Measurements from ENCODE around the gene MRFAP1.
"Not testable (repeated sequence)": the region's sequence is repeated elsewhere in the genome, so short reads cannot be mapped to it uniquely, and the experiment has no call there.

The MRFAP1 gene

DNA sequence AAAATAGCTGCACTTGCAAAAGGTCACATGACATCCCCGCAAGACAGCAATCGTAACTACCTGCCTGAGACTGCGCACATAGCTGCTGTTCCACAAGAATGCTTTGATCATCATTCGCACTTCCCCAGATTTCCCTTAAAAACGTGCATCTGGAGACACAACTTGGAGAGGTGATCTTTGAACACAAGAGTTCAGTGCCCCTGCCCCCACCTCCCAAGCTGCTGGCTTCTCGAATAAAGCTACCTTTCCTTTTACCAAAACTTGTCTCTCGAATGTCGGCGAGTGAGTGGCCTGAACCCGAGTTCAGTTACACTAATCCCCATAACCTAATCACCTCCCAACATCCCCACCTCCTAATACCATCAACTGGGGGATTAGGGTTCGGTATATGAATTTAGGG lies 14.4 kb upstream of the MRFAP1 start:
- no peak for TF ChIP-seq EZH2 (optimal IDR thresholded peaks at IDR 0.05; ENCODE audit: low read depth, low read length)
- H4K20me1 ChIP-seq (ENCODE audit: insufficient read depth, low read length): no peaks in the 10 kb centered on the region
- no peak overlapping the region for H3K27ac ChIP-seq (ENCODE audit: low read length)
- DNase-seq: no peak
- no peaks in the 10 kb centered on the region for H3K79me2 ChIP-seq (ENCODE audit: low read length)
- no peaks in the 10 kb centered on the region for H3K9me3 ChIP-seq (replicated peaks; ENCODE audit: insufficient read depth, low read length)
- H3K9me2 ChIP-seq (replicated peaks; ENCODE audit: insufficient read depth, low read length): no peaks in the 10 kb centered on the region
- no peaks in the 10 kb centered on the region for H3K4me1 ChIP-seq (ENCODE audit: low read length)
- H3K4me3 ChIP-seq (ENCODE audit: low read length): no peak overlapping the region
- no peaks in the 10 kb centered on the region for H3F3A ChIP-seq (ENCODE audit: insufficient read depth, low read length)
- H3K9ac ChIP-seq (ENCODE audit: low read length): no peak overlapping the region
- no peak overlapping the region for H3K4me2 ChIP-seq (ENCODE audit: low read depth, low read length)
- H2AFZ ChIP-seq (ENCODE audit: low read length): no peak overlapping the region
- no peaks in the 10 kb centered on the region for H3K36me3 ChIP-seq (replicated peaks; ENCODE audit: insufficient read depth, low read length)
- H3K27me3 ChIP-seq (replicated peaks; ENCODE audit: insufficient read depth, low read length): no peaks in the 10 kb centered on the region

DNA sequence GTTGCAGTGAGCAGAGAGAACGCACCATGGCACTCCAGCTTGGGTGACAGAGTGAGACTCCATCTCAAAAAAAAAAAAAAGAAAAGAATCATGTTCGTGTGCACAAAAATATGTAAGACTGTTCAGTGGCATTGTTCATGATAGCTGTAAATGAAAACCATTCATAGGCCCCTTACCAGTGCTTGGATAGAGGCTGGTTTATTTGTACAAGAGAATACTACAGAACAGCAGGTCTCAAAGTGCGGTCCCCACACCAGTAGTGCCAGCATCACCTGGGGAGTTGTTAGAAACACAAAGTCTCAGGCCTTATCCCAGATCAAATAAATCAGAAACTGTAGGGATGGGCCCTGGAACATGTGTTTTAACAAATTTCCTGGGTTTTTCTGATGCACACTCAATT lies 12.7 kb upstream of the MRFAP1 start:
- Histone ChIP-seq H3K4me1 (ENCODE audit: low read length) (no peaks in the 10 kb centered on the region), H3K79me2 (ENCODE audit: low read length) (no peaks in the 10 kb centered on the region), H3K9me3 (replicated peaks; ENCODE audit: insufficient read depth, low read length) (no peaks in the 10 kb centered on the region), H3K27ac (ENCODE audit: low read length) (no peak overlapping the region), H2AFZ (ENCODE audit: low read length) (no peak overlapping the region), H3K9me2 (replicated peaks; ENCODE audit: insufficient read depth, low read length) (no peaks in the 10 kb centered on the region), H3K4me3 (ENCODE audit: low read length) (no peak overlapping the region), H4K20me1 (ENCODE audit: insufficient read depth, low read length) (no peaks in the 10 kb centered on the region), H3K27me3 (replicated peaks; ENCODE audit: insufficient read depth, low read length) (no peaks in the 10 kb centered on the region), H3F3A (ENCODE audit: insufficient read depth, low read length) (no peaks in the 10 kb centered on the region), H3K36me3 (replicated peaks; ENCODE audit: insufficient read depth, low read length) (no peaks in the 10 kb centered on the region), H3K4me2 (ENCODE audit: low read depth, low read length) (no peak overlapping the region), H3K9ac (ENCODE audit: low read length) (no peak overlapping the region)
- TF ChIP-seq EZH2 (optimal IDR thresholded peaks at IDR 0.05; ENCODE audit: low read depth, low read length) (no peak), EZH2phosphoT487 (IDR thresholded peaks at IDR 0.05; ENCODE audit: low read length) (no peak)
- TF ChIP-seq, protein P1, sequence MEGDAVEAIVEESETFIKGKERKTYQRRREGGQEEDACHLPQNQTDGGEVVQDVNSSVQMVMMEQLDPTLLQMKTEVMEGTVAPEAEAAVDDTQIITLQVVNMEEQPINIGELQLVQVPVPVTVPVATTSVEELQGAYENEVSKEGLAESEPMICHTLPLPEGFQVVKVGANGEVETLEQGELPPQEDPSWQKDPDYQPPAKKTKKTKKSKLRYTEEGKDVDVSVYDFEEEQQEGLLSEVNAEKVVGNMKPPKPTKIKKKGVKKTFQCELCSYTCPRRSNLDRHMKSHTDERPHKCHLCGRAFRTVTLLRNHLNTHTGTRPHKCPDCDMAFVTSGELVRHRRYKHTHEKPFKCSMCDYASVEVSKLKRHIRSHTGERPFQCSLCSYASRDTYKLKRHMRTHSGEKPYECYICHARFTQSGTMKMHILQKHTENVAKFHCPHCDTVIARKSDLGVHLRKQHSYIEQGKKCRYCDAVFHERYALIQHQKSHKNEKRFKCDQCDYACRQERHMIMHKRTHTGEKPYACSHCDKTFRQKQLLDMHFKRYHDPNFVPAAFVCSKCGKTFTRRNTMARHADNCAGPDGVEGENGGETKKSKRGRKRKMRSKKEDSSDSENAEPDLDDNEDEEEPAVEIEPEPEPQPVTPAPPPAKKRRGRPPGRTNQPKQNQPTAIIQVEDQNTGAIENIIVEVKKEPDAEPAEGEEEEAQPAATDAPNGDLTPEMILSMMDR (IDR thresholded peaks at IDR 0.05; ENCODE audit: low read length): no peak
- no peak for DNase-seq

DNA sequence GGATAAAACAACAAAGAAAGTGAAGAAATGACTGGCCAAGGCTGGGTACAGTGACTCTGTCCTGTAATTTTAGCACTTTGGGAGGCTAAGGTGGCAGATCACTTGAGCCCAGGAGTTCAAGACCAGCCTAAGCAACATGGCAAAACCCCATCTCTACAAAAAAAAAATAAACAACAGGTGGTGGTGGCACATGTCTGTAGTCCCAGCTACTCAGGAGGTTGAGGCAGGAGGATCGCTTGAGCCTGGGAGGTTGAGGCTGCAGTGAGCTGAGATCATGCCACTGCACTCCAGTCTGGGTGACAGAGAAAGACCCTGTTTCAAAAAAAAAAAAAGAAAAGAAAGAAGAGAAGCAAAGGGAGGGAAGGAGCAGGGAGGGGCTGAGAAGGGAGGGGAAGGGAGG lies 12.0 kb upstream of the MRFAP1 start:
- H3K27me3 ChIP-seq (replicated peaks; ENCODE audit: insufficient read depth, low read length); H2AFZ ChIP-seq (ENCODE audit: low read length); H3K4me3 ChIP-seq (ENCODE audit: low read length); H3K27ac ChIP-seq (ENCODE audit: low read length); H3K79me2 ChIP-seq (ENCODE audit: low read length); H4K20me1 ChIP-seq (ENCODE audit: insufficient read depth, low read length); H3F3A ChIP-seq (ENCODE audit: insufficient read depth, low read length); H3K36me3 ChIP-seq (replicated peaks; ENCODE audit: insufficient read depth, low read length); H3K9me3 ChIP-seq (replicated peaks; ENCODE audit: insufficient read depth, low read length); H3K9me2 ChIP-seq (replicated peaks; ENCODE audit: insufficient read depth, low read length); DNase-seq; H3K9ac ChIP-seq (ENCODE audit: low read length); H3K4me1 ChIP-seq (ENCODE audit: low read length); H3K4me2 ChIP-seq (ENCODE audit: low read depth, low read length): not testable (repeated sequence)

DNA sequence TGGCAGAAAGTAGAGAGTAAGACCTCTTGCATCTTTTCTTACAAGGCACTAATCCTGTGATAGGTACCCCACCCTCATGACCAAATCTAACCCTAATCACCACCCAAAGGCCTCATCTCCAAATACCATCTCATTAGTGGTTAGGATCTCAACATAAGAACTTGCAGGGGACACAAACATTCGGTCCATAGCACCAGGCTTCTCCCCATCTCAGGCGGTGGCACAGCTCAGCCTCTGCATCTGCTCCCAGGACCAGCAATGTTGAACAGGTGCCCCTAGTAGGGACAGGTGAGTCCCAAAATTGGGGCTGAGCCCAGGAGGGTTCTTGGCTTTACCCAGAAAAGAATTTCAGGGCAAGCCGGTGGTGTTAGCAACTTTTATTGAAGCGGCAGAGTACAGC lies 8.4 kb upstream of the MRFAP1 start:
- no peak for DNase-seq
- H3K9me3 ChIP-seq (replicated peaks; ENCODE audit: insufficient read depth, low read length): no peaks in the 10 kb centered on the region
- no peak overlapping the region for H2AFZ ChIP-seq (ENCODE audit: low read length)
- no peak overlapping the region for H3K4me2 ChIP-seq (ENCODE audit: low read depth, low read length)
- no peaks in the 10 kb centered on the region for H3K27me3 ChIP-seq (replicated peaks; ENCODE audit: insufficient read depth, low read length)
- H3K4me3 ChIP-seq (ENCODE audit: low read length): no peak overlapping the region
- H3K9me2 ChIP-seq (replicated peaks; ENCODE audit: insufficient read depth, low read length): no peaks in the 10 kb centered on the region
- no peaks in the 10 kb centered on the region for H3K36me3 ChIP-seq (replicated peaks; ENCODE audit: insufficient read depth, low read length)
- H3K9ac ChIP-seq (ENCODE audit: low read length): no peak overlapping the region
- H3K27ac ChIP-seq (ENCODE audit: low read length): no peak overlapping the region
- H3F3A ChIP-seq (ENCODE audit: insufficient read depth, low read length): no peaks in the 10 kb centered on the region; the same call in 1 of the 2 replicates
- TF ChIP-seq, protein P1 (IDR thresholded peaks at IDR 0.05; ENCODE audit: low read length): no peak
- no peaks in the 10 kb centered on the region for H4K20me1 ChIP-seq (ENCODE audit: insufficient read depth, low read length)
- H3K4me1 ChIP-seq (ENCODE audit: low read length): peaks cover 10% of the 10 kb centered on the region
- H3K79me2 ChIP-seq (ENCODE audit: low read length): no peaks in the 10 kb centered on the region
